T-helper 2 cell (primary cell): ENCODE data around the gene RSU1.
A peak's percentile ranks its signal among the peaks of the same experiment; 100 is the strongest.
"Not testable (repeated sequence)": the region's sequence is repeated elsewhere in the genome, so short reads cannot be mapped to it uniquely, and the experiment has no call there.

Source experiments
- DNase-seq, 5 experiments: peaks; one replicate each; pipeline versions ENCODE4 v3.0.0 to v3.0.0-alpha.2; 2012 to 2022
- total RNA-seq, 2 donors: gene quantifications; one replicate each; lab custom pipeline; 2026; lab: John Stamatoyannopoulos, UW

RSU1 gene
- 41.5 to 78.4 reads per million in 2 donors for total RNA-seq

DNA sequence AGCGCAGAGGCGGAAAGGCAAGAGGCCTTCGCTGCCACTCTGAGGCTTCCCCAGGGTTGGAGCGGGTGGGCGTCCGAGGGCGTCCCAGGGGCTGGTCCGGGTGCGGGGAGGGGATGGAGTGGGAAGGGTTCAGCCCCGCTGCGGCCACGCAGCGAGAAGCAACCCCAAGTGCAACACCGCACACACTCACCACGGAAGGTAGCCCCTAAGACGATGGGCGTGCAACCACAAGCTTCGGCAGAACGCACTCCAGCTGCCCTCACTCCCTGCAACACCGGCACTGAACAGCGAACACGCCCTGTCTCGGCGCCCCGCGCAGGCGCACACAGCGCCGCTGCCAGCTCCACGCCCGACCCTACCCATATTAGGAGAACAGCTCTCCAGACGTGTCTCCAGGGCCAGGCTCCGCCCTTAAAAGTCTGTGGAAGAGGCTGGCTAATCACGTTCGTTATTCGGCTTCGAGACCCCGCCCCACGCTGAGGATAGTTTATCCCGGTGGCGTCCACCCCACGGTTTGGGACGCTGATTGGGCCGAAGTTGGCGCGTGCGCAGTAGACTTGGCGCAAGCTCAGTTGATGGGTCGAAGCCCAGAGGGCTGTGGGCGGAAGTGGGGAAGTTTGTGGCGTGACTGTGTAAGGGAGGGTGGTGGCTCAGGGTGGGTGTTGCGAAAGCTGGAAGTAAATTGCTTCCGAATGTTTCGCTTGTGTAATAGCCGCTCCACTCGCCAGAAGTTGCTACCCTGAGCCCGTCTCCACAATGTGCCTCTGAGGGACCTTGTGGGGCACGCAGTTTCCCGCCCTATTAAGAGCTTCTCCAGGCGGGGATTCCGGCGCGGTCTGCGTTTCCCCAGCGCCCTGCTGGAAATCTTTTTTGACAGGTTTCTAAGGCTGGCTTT is at the start of gene RSU1:
RSU1 (minus strand) TSS at position 300 of the 895 bp plus-strand sequence. CDS start 343 bp downstream, outside the sequence.
- DNase-seq, result peak; percentile 99 to 100 (median 100)

DNA sequence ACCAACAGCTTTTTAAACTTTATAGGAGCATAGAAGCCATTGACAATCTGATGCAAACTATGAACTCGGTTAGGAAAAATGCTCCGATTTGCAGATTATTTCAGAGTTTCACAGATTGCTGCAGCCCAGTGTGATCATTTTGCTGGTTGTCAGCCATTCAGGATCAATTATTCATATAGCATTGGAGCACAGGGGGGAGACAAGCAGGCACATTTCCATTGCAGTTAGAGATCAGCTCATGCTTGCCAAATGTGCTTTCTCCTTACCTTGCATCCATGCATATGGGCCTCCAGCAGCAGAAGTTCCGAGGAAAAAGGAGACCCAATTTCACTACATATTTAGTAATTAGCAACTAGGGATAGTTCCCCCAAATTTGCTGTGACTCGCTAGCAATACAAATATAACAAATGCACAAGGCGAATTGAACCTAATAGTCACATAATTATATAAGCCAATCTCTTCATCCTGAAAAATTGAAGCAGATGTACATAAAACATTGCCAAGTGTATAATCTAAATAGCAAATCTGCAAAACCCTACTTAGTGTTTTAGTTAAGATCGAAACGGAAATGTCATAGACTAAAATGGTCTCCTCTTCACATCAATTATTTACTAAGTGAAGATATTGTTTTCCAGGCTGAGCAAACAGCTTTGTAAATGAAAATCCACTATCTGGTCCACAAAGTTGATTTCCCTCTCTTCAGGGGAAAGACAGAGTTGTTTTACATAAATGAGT is 49.5 kb upstream of the RSU1 start:
- DNase-seq, result no peak

DNA sequence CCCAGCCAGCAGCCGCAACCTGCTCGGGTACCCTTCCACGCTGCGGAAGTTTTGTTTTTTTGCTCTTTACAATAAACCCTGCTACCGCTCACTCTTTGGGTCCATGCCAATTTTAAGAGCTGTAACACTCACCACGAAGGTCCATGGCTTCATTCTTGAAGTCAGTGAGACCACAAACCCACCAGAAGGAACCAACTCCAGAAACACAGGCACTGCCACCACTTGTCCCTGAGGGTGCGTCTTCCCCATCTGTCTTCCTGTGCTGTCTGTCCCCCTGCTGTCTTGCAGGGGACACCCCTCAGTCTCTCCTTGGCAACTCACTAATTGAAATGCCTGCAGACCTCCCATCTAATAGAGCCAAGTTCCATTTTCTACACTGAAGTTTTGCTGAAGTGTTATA is 48.5 kb upstream of the RSU1 start:
- DNase-seq, result no peak

DNA sequence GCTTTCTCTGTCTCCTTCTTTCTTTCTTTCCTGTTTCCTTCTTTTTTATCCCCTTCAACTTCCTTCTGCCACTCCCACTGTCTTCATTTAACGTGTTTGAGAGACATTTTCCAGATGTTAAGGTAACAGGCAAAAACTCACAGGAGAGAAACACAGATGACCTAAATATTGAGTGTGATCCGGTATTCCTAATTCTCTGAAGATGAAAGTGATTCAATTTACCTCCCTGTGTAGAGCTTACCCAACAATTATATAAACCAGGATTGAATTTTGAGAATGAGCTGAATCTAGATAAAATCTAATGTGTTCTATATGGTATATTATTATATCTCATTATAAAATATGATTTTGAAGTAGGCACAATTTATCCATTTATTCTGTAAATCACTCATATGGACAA is 46.5 kb upstream of the RSU1 start:
- no peak for DNase-seq

DNA sequence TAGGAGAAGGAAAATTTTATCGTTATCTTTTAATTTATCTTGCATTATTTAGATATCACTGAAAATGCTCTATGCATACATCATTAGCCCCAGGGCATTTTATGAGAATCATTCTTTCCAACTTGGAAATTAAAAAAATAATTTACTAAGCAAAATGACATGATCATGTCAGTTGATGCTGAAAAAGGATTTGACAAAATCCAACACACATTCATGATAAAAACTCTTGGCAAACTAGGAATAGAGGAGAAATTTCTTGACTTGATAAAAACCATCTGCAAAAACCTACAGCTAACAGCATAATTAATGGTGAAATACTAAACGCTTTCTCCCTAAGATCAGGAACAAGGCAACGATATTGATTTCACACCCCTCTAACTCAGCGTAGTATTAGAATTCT is 40.2 kb upstream of the RSU1 start:
- no peak for DNase-seq

DNA sequence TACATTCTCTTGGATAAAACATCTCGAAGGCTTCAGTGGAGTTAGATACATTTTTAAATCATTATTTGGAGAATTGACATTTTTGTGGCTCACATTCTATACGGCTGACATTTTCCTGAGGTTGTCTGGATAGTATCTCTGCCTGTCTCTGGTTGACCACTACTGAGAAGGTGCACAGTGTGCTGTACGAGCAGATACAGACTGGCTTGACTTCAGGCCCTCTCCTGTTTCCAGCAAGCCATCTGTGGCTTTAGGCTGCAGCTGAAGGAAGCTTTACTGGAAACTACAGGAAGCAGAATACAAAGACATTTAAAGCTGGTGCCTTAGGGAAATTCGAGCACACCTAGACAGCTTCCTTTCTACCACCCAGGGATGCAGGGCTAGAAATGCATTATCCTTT is 39.3 kb upstream of the RSU1 start:
- no peak for DNase-seq

DNA sequence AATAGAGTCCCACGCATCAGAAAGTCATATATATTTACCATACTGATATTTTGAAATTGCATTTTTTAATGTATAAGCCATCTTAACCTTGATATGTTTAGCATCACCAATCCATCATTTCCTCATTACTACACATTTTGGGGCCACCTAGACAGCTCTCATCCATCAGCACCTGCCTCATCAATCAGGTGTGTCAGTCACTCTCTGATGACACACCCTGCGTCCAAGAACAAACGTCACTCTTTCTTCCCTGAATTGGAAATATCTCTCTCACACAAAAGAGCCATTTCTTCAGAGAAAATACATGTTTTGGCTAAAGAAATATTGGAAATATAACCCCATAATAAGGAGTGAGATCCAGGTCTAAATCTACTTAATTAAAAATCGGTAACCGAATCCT is 38.9 kb upstream of the RSU1 start:
- DNase-seq, result no peak

DNA sequence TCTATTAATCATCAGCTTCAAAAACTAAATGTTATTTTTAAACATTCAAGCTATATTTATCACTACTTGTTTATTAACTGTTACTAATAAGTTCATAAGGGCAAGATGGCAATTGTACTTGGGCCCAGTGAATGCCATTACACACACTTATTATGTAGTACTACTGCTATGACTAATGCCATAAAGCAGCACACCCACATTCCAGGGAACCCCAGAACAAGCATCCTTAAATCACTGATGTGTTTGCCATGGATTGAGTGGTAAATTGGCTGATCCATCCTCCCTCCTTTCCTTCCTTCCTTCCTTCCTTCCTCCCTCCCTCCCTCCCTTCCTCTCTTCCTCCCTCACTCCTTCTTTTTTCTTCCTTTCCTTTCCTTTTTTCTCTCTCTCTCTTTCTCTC is 37.4 kb upstream of the RSU1 start:
- DNase-seq, result no peak

DNA sequence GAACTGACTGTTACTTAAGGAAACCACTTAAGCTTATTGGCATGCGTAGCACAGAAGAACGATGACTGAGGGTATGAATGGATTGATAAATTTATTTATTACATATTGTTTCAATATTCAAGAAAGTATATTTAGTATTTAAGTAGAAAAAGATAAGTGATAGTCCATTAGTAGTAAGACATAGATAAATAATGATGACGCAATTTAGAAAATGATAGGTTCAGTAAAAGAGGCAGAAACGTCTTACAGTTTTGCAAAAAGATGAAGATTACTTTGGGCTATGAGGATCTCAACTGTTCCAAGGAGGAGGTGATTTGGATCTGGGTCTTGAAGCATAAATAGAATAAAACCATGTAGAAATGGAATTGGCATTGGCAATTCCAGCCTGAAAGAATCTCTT is 36.6 kb upstream of the RSU1 start:
- DNase-seq, result no peak

DNA sequence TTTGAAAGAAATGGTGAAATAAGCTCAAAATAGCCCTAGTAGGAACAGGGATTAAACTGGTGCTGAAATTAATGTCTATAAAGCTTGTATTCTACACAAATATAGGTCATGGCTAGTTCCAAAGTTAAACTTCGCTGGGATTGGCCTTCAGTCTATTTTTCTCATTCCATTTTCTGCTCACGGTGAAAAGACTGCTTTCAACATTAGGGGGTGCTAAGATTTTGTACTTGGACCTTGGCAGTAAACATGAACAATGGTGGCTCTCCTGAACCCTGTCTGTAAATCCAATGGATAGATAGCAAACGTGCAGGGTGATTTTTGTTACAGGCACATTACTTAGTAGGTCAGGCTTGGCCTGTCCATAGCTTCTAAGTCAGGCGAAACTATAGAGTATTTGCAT is 36.0 kb upstream of the RSU1 start:
- peak in 1 of 5 experiments; percentile 36 for DNase-seq

DNA sequence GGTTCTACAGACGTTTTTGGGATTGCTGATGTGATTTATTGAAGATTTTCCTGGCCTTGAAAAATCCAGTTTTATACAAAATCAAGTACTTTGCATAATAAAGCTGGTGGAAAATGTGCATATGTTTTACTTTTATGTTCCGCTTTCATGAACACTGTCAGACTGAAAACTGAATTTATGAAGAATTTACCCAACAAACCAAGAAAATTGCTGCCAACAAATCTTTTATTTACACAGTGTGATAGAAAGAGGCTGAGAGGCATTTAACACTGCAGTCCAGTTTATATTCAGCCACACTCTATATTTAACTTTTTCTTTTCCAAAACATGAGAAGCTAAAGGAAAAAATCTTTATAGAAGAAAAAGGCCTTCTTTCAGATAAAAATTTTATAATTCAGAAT is 35.4 kb upstream of the RSU1 start:
- no peak for DNase-seq

DNA sequence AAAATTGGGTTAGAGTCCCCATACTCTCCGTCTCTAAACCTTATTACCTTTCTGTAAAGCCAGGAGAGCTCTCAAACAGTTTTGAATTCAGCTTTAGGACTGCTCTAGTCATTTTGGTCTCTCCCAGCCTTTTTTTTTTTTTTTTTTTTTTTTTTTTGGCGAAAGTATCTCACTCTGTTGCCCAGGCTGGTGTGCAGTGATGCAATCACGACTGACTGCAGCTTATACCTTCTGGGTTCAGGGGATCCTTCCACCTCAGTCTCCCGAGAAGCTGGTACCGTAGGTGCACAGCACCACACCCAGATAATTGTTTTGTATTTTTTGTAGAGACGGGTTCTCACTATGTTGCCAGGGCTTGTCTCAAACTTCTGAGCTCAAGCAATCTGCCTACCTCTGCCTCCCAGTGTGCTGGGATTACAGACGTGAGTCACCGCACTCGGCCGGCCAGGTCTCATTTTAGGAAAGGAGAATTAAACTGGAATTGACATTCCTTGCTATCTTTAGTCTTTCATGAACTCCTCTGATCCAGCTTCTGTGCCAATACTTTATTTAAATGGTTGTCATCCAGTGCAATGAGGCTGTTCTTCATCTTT is 31.4 kb upstream of the RSU1 start:
- DNase-seq, result no peak

DNA sequence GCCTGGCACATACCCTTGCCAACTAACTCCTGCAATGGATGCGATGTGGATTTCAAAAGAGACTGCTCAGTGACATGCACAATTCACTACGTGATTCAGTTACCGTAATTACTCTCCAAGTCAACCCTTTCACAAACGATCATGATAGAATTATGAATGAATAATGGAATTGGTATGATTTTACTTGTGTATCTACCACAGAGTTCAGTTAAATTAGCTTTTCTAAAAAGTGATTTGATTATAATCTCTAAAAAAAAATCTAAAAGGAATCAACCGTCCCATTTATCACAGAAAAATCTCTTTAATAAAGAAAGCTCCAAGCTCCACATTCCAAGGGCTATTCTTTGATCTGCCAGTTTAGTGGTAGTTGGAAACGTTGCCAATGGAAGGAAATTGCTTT is 30.4 kb upstream of the RSU1 start:
- DNase-seq, result no peak

DNA sequence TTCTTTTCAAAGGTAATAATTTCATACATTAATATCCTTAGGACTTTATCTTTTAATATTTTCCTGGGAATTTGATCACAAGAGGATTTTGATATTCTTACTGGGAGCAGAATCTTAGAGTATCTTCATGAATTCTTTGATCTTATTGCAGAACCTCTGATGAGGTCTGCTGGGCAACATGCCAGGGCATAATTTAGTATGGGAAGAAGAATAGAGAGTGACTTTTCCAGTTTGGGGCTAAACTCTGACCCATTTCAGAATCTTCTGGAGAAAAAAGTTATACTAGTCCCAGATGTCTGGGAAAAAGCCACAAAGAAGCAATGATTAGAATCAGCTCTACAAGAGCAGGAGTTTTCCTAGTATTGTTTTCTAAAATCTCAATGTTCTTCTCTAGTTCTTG is 28.0 kb upstream of the RSU1 start:
- DNase-seq, result no peak

DNA sequence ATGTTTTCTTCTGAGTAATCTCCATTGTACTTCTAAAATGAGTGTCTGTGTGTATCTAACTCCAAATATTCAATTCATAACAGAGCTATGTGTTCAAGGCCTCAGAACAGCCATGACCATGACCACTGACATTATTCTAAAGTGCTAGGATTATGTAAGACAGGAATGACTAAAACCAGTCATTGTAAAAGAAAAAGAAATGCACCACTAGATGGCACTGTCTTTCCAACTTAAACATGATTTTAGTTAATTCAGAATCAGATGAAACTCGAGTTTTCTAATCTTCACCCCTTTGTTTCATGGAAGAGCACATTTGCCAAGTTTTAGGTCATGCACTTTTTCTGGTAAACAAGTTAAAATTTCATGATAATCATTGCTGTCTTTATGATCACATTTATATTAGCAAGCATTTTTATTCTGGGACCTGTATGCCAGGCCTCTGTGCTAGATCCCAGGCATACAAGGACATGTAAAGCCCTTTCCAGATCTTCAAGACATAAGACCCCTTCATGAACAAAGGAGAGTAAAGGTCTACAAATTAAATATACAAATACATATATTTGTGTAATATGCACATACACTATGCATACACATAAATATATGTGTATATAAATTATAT is 26.1 kb upstream of the RSU1 start:
- peak in 2 of 5 experiments; percentile 42 to 66 for DNase-seq

DNA sequence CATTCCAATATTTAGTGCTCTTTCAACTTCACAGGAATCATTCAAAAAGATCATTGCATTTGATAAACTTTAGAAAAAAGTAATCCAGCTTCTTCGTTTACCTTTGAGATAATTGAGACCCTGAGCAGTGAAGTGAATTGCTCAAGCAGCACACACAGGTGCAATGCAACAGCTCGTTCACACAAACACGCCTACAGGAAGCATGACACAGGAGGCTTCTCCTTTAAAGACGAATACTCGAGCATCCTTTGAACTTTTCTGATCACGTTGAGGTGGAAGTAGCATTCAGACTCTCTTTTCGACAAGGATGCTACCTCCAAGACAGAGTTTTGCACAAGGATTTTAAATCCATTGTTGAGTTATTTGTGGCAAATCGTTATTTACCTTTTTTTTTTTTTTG is 18.0 kb upstream of the RSU1 start:
- peak in 2 of 5 experiments; percentile 12 to 71 for DNase-seq

DNA sequence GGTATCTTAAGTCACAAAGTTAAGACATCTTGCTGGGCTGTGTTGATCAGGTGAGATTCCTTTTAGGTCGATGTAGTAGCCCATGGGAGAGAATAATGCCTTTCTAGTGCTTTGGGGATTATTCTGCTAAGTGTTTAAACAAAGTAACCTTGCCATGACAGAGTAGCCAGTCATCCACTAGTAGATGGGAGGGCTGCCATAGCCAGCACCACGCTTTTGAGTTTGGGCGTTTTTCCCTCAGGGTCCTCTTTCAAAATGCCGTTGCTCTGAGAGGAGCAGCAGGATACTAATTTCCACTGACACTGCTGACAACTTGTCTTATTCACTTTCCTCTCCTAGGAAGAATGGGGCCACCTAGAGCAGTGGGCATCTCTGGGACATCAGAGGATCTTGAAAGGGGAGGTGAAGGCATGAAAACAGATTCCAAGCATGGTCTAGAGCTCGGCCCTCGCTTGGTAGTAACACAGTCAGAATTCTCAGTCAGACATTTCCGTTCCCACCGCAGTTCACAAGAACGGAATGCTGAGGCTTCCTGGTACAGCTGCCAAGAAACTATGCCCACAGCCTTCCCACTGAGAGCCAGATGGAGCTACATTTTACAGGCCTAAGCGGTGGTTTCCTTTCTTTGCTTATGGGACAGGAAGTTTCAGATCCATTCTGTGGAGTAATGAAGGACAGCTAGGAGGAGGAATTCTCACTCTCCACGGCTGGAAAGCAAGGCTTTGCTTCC is 15.3 kb upstream of the RSU1 start:
- no peak for DNase-seq

DNA sequence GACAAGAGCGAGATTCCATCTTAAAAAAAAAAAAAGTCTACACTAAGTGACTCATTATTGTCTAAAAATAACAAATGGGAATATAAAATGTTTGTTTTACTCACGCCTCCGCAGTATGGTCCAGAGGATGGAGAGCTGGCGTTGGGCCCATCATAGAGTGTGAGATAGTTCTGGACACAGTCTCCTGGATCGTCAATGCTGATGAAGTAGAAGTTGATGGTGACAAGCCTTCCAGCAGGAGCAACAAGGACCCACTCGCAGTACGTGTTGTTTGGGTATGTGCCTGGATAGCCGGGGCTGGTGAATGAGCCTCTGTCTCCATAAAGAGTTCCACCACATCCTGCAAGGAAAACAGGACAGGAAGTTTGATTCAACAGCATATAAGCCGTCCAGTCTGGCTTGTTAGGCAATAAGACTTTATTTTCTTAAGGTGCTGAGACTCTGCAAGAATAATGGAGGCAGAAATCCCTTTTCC is 11.5 kb upstream of the RSU1 start:
- no peak for DNase-seq

DNA sequence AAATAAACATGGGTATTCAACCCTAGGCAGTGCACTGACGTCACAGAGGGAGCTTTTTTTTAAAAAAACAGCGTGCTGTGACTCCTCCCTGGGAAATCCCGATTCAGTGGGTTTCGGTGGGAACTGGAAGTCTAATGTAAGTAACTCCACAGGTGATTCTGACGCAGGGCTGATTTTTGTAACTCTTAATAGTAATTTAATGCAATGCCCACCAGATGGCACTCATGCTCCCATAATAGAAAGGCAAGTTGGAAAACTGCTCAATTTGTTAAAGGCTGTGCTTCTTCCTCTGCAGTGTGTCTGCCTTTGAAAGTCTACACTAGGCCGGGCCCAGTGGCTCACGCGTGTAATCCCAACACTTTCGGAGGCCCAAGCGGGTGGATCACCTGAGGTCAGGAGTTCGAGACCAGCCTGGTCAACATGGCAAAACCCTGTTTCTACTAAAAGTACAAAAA is 10.9 kb upstream of the RSU1 start:
- DNase-seq, result peak in 4 of 5 experiments; percentile 17 to 76 (median 36)

DNA sequence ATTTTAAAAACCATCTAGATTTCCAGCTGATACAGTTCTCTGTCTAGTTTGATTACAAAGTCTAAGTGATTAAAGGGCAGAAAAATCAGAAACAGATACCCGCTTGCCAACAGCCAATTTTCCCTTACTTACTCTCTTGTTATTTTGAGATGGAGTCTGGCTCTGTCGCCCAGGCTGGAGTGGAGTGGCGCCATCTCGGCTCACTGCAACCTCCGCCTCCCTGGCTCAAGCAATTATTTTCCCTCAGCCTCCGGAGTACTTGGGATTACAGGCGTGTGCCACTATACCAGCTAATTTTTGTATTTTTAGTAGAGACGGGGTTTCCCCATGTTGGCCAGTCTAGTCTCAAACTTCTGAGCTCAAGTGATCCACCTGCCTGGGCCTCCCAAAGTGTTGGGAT is 10.2 kb upstream of the RSU1 start:
- not testable (repeated sequence) for DNase-seq

DNA sequence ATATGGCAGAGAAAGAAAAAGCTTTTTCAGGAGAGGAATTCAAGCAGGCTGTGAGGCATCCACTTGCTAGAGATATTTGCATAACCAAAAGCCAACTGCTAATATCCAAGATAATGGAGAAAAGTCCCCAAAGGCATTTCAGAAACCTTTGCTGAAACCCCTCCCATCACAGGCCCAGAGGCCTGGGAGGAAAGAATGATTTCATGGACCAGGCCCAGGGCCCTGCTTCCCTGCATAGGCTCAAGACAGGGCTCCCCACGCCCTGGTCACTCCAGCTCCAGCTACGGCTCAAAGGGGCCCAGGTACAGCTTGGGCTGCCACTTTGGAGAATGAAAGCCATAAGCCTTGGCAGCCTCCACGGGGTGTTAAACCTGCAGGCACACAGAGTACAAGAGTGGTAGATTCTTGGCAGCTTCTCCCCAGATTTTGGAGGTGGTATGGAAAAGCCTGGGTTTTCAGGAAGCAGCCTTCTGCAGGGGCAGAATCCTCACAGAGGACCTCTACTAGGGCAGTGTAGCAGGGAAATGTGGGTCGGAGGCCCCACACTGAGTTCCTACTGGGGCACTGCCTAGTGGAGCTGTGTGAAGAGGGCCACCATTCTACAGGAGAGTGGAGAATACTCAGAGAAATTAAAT is 5.6 kb upstream of the RSU1 start:
- DNase-seq, result no peak

DNA sequence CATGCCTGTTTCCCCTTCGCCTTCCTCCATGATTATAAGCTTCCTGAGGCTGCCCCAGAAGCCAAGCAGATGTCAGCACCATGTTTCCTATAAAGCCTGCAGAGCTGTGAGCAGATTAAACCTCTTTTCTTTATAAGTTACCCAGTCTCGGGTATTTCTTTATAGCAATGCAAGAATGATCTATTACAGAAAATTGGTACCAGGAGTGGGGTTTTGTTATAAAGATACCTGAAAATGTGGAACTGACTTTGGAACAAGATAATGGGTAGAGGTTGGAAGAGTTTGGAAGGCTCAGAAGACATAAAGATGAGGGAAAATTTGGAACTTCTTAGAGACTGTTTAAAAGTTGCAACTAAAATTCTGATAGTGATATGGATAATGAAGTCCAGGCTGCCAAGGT is 4.8 kb upstream of the RSU1 start:
- DNase-seq, result no peak
